T-helper 2 cell treated with Interferon-gamma antibody and Interleukin-4, amounts not matched to agents 100 ng/mL and 5 ng/mL, for 36 hours (primary cell): ENCODE data around the gene LRIG1. TPM values are rescaled to one million over a fixed set of nuclear protein-coding genes. Genes with fewer than 3 reads are reported as not detected.

ENCODE experiments used
- intact Hi-C: fragments of 100-400 bp; cut with micrococcal nuclease; formaldehyde crosslinking; loops from one replicate; pipeline ENCODE4 v1.15.1; 2023
- total RNA-seq: library from RNA; stranded (reverse); gene quantifications from 2 replicates; pipeline ENCODE4 v1.2.3, GENCODE V29; 2022

LRIG1 gene
- total RNA-seq, 1 donor from 2014 or later: 33.9 TPM

- intact Hi-C loops: no loop called here
These were observed 51.3 kb downstream of the LRIG1 start for GRCh38 chr3:66449411-66449974.

DNA sequence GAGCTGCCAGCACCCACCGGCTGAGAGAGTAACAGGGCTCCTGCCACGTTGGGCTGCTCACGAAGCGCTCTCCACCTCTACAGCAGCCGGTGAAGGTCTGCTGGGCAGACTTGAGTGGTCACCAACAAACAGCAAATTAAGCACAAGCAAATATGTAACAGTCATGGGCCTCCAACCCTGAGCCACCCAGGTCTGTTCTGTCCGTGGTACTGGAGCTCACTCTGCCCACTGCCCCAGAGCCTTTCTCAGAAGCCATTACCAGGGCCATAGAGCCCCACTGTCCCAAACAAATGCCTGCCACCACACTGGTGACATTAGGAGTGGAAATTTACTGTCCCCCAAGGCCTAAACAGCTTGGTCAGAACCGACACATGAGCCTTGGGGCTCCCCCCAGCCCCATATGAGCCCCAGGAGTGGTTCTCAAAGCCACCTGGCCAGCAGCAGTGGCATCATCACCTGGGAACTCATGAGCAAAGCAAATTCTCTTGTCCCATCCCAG lies 56.6 kb downstream of the LRIG1 start:
- intact Hi-C loops: no loop called here

DNA sequence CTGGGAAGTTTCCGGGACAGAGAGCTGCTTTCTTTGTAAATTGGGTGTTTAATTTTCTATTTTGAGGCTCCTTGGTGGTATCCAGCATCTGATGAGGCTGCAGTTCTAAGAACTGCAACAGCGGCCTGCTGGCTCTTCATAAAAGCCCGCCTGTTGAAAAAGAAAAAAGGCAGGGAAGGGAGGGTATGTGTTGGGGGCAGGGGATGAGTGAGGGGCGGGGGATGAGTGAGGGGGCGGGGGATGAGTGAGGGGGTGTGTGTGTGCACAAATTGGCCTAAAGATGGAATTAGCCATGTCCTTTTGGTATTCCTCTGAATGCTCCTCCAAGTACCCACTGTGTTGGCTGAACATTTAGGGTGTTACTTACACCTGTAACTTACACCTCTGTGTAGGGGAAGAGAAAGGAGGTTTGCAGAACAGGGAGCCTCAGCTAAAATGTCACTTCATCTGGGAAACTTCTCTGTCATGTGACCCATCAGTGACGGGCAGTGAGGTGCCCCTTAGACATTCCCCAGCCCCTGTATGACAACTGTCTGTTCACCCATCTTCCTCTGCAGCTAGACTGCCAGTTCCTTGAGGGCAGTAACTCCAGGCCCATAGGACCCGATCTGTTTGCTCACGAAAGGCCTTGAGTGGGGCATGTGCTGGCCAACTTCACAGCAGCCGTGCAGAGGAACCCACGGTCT lies 57.6 kb downstream of the LRIG1 start:
- intact Hi-C loops: no loop called here

DNA sequence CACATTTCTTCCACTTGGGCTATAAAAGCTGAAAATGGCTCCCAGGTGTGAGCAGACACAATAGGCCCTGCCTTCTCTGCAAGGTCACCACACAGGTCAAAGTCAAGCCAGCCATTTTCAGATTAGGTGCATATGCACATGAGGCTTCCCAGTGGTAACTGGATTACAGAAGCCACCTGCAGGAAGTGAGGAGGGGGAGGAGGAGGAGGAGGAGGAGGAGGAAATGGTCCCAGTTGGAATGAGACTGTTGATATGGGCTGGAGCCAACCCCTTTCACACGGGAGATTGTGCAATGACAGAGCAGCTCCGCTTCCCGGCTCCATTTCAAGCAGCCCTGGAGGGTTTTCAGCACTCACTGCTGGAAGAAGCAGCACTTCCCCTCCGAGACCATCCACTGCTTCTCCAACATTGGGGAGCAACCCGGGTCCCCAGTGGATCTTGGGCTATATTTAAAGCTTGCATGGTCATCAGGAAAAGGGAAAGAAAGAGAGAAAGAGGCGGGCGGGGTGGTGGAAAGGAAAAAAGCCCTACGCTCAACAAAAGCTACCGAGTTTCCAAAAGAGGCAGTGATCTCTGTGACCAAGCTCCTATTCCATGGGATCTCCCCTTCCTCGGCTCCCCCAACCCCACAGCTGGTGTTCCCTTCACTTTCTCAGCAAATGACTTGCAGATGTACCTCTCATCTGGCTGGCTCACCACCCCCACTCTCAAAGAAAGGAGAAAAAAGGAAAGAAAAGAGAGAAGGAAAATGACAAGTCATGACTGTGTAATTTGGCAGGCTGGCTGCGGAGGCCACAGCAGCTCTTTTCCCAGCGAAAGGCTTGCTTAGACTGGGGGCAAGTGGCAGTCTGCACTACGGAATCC lies 58.3 kb downstream of the LRIG1 start:
- intact Hi-C loops: no loop called here

DNA sequence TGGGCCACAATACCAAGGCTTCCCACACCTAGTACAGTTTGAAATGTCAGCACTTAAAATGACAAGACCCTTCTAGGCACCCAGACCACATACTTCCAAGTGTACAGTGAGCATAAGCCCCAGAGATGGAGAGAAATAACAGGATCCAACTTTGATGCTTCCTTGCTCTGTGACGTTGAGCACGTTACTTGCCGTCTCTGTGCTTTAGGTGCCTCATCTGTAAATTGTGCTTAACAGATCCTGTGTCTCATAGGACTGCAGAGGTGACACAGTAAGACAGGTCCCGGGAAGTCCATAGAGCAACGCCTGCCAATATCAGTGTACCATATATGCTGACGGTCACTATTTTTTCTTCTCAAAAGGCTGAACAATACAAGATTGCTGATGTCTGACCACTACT lies 59.1 kb downstream of the LRIG1 start:
- intact Hi-C loops: no loop called here

GRCh38 chr3:66441129-66441528 lies 59.7 kb downstream of the LRIG1 start:
- intact Hi-C loops: no loop called here

GRCh38 chr3:66439666-66440344 lies 61.0 kb downstream of the LRIG1 start:
- intact Hi-C loops: no loop called here

DNA sequence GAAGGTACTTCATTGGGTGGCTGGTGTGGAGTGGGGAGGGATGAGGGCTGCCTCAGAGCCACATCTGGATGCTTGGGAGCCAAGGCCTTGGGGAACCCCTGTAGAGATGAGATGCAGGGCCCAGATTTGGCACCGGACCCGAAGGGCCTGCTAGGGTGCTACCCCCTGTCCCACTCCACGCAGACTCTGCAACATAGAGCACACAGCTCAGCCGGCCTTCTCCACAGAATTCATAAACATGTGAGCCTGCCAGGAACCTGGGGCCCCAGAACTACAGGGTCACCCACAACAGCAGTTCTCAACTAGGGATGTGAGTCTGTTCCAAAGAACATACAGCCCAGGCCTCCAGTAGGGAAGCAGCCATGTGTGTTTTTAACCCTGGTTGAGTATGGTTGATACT lies 62.8 kb downstream of the LRIG1 start:
- intact Hi-C loops: no loop called here

- intact Hi-C loops: no loop called here
These were observed 63.4 kb downstream of the LRIG1 start for GRCh38 chr3:66437341-66437929.

DNA sequence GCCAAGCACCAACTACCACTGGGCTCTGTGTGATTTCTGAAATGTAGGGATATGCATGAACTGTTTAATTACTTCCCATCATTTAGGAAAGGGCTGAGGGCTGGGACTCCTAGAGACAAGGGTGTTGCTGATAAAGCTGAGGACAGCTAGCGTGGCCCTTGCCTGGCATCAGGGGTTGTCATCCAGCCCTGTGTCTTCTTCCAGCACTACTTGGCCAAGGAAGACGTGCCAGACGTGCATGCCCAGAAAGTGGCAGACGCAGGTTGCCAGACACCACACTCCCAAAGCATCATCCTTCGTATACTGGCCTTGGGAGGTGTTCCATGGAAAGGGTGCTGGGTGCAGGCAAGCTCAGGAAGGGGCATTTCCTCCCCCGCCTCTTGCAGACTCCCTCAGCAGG lies 64.8 kb downstream of the LRIG1 start:
- intact Hi-C loops: no loop called here

GRCh38 chr3:66434726-66435125 lies 66.1 kb downstream of the LRIG1 start:
- intact Hi-C loops: no loop called here

- intact Hi-C loops: no loop called here
These were observed 67.4 kb downstream of the LRIG1 start for GRCh38 chr3:66433522-66433782.

- intact Hi-C loops: no loop called here
These were observed 67.9 kb downstream of the LRIG1 start for GRCh38 chr3:66432767-66433521.

- intact Hi-C loops: no loop called here
These were observed 68.6 kb downstream of the LRIG1 start for GRCh38 chr3:66432041-66432766.

DNA sequence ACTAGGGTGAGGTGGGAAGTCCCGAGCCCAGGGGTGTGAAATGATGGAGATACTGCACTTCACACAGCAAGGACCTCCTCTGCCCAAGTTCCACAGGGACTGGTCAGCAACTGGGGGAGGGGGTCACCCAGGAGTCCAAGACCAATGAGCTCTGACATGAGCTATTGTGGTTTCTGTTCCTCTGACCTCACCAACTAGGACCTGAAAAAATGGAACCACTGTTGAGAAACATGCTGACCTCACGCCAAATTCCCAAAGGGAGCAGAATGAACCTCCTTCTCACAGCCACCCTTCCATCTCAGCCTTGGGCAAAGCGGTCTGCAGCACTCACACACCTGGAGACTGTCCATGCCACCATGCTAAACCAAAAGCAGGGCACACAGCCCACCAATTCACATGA lies 69.3 kb downstream of the LRIG1 start:
- intact Hi-C loops: no loop called here

GRCh38 chr3:66430876-66431275 lies 69.9 kb downstream of the LRIG1 start:
- intact Hi-C loops: no loop called here

DNA sequence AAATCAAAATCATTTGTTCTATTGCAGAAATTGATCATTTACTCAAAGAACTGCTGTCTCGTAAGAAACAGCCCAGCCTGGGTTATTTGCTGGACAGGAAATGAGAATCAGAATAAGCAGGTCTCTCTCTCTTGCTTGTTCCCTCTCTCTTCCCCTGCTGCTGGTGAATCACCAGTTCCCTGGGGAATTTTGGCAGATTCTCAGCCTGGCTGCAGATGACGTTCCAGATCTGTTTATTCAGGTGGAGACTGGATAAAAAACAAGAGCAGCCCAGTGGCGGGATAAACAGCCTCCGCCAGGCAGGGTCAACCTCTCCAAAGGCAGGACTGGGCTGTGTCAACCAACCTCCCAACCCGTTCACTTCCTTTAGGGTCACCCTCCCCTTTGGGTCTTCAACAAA lies 72.1 kb downstream of the LRIG1 start:
- intact Hi-C loops: no loop called here

DNA sequence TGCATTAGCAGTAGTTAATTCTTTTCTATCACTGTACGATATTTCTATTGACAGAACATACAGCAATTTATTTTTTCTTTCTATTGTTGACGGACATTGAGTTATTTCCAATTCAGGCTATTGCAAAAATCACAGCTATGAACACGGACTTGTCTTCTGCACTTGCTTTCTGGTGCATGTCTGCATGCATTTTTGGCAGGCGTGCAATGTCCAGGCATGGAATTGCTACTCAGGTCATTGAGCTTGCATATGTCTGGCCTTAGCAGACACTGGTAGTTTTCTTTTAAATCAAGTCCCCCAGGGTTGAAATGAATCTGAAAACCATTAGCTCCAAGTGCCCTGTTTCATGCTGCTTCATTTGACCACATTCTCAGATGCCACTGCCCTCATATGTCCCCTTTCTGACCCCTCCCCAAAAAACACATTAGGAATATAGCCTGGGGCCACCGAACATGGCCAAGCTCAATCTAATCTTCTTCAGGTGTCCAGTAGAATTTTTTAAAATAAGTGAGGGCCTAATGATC lies 72.8 kb downstream of the LRIG1 start:
- intact Hi-C loops: no loop called here

DNA sequence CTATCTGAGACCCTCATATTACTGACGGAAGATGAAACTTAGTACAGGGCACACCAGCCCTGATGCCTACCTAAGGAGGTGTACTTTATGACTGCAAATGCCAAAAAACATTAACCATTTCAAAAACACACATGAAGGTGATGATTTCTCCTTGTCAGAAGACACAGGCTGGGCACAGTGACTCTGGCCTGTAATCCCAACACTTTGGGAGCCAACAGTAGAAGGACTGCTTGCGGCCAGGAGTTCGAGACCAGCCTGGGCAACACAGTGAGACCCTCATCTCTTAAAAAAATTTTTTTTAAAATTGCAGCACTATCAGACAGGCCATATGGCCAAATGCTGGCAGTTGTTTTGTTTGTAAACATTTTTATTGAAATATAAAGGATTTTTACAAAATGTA lies 73.5 kb downstream of the LRIG1 start:
- intact Hi-C loops: no loop called here

DNA sequence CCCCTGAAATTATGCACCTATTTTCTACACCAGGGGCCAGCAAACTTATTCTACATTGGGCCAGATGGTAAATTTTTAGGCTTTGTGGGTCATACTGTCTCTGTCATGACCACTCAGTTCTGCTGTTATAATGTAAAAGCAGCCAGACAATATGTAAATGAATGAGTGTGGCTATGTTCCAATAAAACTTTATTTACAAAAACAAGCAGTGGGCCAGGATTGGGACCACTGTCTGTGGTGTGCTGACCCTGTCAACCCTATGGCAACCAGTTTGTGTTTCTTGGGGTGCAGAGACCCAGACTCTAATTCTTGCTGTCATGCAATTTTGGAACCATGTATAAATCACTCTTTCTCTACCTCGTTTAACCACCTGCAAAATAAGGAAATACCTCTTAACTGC lies 74.7 kb downstream of the LRIG1 start:
- intact Hi-C loops: no loop called here
